Measurements from ENCODE around the gene SSC4D. TPM values are rescaled to one million over a fixed set of nuclear protein-coding genes. Genes with fewer than 3 reads are reported as not detected.
"Not testable (repeated sequence)": the region's sequence is repeated elsewhere in the genome, so short reads cannot be mapped to it uniquely, and the experiment has no call there.

SSC4D gene
- total RNA-seq, 1 experiment from 2014 or later, result 0.76 TPM

DNA sequence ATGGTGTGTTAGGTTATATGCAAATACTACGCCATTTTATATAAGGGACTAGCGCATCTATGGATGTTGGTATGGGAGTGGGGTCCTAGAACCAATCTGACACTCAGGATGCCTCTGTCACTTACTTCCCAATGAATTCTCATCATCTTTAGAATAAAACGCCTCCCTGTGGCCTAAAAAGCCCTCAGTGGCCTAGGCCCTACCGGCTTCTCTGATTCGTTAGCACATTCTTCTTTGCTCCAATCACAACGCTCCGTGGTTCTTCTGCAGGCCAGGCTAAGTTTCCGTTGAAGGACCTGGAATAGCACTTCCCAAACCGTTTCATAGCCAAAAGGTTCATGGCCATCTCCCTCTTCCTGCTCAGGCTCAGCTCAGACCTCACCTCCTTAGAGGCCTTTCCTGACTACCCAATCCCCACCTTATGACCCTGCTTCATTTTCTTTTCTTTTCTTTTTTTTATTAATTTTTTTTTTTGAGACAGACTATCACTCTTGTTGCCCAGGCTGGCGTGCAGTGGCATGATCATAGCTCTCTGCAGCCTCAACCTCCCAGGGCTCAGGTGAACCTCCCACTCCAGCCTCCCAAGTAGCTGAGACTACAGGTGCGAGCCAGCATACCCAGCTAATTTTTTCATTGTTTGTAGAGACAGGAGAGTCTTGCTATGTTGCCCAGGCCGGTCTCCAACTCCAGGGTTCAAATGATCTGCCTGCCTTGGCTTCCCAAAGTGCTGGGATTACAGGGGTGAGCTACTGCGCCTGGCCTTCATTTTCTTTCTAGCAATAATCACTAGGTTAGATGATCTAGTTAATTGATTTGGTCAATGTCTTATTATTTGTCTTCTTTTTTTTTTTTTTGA, 26.2 kb downstream of the SSC4D start:
- DNase-seq (ENCODE audit: low spot score), result no peak

DNA sequence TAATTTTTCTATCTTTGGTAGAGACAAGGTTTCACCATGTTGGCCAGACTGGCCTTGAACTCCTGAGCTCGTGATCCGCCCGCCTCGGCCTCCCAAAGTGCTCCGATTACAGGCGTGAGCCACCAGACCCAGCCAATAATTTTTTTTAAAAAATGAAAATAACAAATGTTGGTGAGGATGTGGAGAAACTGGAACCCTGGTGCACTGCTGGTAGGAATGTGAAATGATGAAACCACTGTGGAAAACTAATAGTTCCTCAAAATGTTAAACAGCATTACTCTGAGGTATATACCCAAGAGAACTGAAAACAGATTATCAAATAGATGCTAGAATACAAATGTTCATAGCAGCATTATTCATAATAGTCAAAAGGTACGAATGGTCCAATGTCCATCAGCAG, 27.7 kb downstream of the SSC4D start:
- no peak for DNase-seq (ENCODE audit: low spot score)

- no peak for DNase-seq (ENCODE audit: low spot score)
Measured at GRCh38 chr7:76380623-76380966, 28.9 kb downstream of the SSC4D start.

DNA sequence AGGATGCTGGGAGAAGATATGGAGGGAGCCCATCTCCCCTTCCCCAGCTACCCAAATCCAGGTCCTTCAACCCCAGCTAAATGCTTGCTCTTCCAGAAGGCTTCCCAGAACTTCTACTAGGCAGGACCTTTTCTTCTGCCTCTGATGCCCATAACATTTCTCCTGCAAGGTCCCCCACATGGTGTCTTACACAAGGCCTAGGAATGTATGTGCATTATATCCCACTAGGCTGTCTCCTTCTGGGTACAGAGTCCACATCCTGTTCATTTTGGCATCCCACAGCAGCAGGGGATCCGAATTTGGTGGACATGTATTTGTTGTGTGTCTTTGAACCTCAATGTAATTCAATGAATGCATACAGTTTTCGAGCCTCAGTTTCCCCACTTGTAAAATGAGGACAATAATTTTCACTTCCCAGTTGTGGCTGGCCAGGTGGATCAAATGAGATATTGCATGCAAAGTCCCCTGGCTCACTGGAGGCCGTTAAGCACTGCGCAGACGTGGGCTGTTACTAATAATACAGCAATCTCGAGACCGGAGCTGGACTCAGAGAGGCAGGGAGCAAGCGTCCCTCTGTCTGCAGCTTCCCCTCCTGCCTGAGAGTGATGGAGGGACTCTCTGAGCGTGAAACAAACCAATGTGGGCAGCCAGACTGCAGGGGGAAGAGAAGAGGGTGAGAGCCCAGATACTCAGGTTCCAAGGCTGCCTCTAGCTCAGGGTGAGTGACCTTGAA, 32.1 kb downstream of the SSC4D start:
- DNase-seq (ENCODE audit: low spot score), result no peak

GRCh38 chr7:76375251-76375650, 34.2 kb downstream of the SSC4D start:
- DNase-seq (ENCODE audit: low spot score), result no peak

DNA sequence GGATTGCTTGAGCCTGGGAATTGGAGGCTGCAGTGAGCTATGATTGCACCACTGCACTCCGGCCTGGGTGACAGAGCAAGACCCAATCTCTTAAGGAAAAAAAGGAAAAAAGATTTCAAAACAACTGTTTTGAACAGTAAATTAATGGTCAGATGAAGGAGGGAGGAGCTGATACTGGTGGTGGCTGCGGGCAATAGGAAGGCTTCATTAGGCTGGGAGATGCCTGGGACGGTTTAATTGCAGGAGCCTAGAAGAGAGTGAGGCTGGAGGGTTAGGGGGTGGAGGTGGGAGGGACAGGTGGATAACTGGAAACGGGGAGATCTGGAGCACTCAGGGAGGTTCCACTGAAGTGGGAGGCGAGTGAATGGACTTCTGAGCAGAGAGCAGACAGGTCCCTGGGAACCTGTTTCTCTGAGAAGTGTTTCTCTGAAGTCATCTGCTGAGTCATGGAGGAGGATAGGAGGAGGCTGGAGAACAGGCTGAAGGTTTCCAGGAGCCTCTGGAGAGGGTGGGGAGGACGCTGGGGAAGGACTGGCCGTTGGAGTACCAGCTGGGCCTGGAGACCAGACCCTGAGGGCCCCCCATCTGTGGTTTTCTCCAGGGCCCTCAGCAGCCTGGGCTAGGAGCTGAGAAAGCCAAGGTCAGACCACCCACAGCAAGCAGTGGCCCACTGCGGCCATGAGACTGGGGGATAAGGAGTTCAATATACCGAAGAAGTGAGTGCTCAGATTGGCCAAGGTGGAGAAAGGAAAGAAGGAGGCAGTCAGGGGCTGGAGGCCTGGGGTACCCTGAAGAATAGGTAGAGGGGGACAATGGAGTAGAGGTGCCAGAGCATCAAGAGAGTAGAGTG, 36.3 kb downstream of the SSC4D start:
- peak; percentile 92 for DNase-seq (ENCODE audit: low spot score)

- DNase-seq (ENCODE audit: low spot score), result no peak
Measured at GRCh38 chr7:76371396-76371795, 38.1 kb downstream of the SSC4D start.

DNA sequence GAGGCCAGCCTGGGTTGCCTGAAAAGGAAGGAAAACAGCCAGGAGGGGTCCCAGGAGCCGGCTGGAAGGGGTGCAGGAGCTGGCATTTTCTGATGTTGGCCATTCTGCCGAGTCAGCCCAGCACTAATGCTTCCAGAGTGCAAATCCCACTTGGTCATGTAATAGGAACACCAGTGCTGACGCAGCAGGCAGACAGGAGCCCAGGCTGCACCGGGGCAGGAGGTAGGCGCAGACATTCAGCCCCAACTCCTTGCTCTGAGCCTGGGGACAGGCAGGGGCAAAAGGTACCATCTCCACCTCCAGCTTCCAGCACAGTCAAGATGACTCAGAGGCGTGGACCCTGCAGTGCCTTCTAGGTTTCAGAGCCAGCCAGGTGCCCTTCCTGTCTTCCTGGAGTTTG, 40.5 kb downstream of the SSC4D start:
- no peak for DNase-seq (ENCODE audit: low spot score)

- DNase-seq (ENCODE audit: low spot score), result no peak
Measured at GRCh38 chr7:76368190-76368589, 41.3 kb downstream of the SSC4D start.

DNA sequence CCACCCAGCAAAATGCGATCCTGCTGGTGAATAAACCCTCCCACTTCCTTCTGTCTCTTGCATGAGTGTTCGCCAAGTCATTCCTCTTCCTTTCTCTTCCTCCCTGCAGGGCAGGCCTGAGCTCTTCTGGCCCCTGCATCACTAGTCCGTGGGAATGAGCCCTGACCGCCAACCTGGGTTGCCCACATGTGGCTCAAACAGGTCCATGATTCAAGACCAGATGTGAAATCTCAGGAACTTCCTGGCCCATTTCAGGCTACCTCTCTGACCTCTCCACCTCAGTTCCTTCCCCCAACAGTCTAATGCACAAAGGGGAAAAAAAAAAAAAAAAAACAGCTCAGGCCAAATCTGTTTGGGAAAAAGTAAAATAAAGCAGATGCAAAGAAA, 45.3 kb downstream of the SSC4D start:
- DNase-seq (ENCODE audit: low spot score), result peak; percentile 90

- DNase-seq (ENCODE audit: low spot score), result not testable (repeated sequence)
Measured at GRCh38 chr7:76363754-76364153, 45.7 kb downstream of the SSC4D start.

- DNase-seq (ENCODE audit: low spot score), result no peak
Measured at GRCh38 chr7:76359978-76360638, 49.4 kb downstream of the SSC4D start.

- peak; percentile 99 for DNase-seq (ENCODE audit: low spot score)
Measured at GRCh38 chr7:76359111-76359977, 50.2 kb downstream of the SSC4D start.

- peak; percentile 78 for DNase-seq (ENCODE audit: low spot score)
Measured at GRCh38 chr7:76358481-76359110, 50.9 kb downstream of the SSC4D start, which contains the start of gene YWHAG. TSS of gene YWHAG (minus strand) at chr7:76358991. CDS start at chr7:76358808, 183 bp downstream.

DNA sequence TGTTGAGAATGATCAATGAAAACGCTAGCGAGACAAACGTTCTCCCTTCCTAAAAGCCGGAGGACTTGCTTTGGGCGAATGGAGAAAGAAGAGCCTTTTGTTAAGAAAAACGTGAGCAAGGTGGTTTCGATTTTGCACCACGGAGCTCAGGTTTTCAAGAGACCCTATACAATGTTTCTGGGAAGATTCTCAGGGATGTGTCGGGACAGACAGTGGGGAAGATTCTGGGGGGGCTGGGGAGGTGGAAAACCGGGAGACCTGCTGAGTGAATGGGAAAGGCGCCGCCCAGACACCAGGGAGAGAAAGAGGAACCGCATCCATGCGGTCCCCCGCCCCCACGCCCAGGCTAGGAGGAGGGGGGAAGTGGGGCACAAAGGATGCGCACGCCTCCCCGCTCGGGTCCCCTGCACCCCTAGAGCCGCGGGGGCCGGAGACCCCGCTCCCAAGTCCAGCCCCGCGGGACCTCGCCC, 51.5 kb downstream of the SSC4D start:
- DNase-seq (ENCODE audit: low spot score), result peak; percentile 61

DNA sequence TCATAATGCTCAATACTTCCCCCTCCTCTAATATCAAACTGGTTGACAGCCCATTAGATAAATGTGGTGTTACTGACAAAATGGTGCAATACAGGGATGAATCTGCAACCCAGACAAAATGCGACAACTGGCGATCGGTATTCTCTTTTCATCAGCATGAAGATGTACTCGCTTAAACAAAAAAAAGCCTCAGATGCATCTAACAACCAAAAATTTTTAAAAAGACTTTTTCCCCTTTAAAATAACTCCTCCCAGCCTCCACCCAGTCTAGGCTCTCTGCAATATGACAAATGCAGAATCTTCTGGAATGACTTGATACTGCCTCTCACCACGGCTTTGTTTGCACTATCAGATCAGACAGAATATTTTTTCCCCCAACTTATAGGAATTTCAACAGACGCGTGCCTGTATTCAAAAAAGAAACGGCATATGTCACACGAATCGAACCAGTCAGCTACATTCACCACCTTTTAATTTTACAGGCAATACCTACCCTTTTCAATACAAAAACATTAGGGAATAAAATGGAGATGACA, 52.0 kb downstream of the SSC4D start:
- DNase-seq (ENCODE audit: low spot score), result no peak

GRCh38 chr7:76356823-76357222, 52.7 kb downstream of the SSC4D start:
- peak; percentile 62 for DNase-seq (ENCODE audit: low spot score)

GRCh38 chr7:76356115-76356514, 53.4 kb downstream of the SSC4D start:
- DNase-seq (ENCODE audit: low spot score), result no peak

DNA sequence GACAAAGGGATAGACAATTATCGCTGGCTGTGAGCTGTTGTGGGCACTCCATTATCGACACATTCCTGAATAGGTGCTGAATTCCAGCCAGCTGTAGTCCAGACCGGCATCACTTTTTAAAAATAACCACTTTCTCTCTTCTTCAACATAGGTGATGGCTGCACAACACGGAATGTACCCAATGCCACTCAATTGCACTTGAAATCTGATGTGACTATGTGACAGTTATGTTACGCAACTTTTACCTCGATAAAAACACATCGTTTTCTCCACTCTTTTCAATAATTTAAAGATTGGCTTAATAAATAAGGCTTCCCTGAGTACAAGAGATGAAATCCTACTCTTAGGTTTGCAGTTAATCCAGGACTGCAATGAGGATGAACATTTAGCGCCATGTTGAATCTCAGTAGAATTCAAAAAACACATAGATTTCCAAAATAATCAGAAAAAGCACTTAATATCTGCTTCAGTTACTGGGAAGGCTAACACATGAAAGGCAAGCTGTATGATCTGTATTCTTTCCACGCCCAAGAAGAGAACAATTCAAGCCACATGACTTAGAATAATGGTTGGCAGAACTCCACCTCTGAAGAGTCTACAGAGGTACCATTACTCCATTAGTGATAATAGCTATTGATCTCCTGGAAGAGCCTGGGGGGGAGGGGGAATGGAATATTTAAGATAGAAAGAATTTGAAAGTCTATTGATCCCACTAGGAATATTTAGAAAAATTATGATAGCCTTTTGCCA, 54.3 kb downstream of the SSC4D start:
- no peak for DNase-seq (ENCODE audit: low spot score)

Data from A172 (cell line).